ENCODE data around the gene SETD1A. TPM values are rescaled to one million over a fixed set of nuclear protein-coding genes. Genes with fewer than 3 reads are reported as not detected.
"Not testable (repeated sequence)": the region's sequence is repeated elsewhere in the genome, so short reads cannot be mapped to it uniquely, and the experiment has no call there.

Gene SETD1A
- polyA plus RNA-seq, 2 donors, result 6.8 to 9.6 TPM

- Histone ChIP-seq H3K36me3 (ENCODE audit: control insufficient read depth in 2 of 2, insufficient read depth in 2 of 2, low read length in 1 of 2) (no peaks in the 10 kb centered on the region), H3K27me3 (ENCODE audit: control insufficient read depth in 1 of 2, insufficient read depth in 2 of 2, low read length in 2 of 2) (peaks cover 0 to 6% of the 10 kb centered on the region in 2 donors), H3K27ac (ENCODE audit: low read depth in 2 of 2, low read length in 1 of 2) (no peak overlapping the region), H3K4me3 (ENCODE audit: low read depth in 1 of 2, low read length in 2 of 2) (no peak overlapping the region), H3K4me1 (ENCODE audit: control insufficient read depth in 2 of 2, insufficient read depth in 2 of 2, low read length in 1 of 2) (peaks cover 0 to 2% of the 10 kb centered on the region in 2 donors), H3K9me3 (ENCODE audit: control insufficient read depth in 2 of 2, insufficient read depth in 1 of 2, low read depth in 1 of 2, low read length in 1 of 2) (no peaks in the 10 kb centered on the region)
- WGBS, 2 donors, result 61 to 69% methylated on average over 6 of the region's 6 CpGs
Measured at GRCh38 chr16:31008149-31008548, 50.6 kb downstream of the SETD1A start.

DNA sequence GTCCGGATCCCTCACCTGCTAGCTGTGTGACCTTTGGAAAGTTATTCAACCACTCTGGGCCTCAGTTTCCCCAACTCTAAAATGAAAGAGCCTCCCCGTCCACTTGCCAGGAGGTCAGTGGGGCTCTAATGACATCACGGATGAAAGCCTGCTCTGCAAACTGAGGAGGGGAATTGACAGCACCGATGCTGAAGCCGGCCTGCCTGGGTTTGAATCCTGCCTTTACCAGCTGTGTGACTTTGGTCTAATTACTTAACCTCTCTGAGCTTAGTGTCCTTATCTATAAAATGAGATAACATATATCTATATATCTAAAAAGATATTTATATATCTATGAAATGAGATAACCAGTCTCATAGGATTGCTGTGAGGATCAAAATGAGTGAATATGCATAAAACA lies 51.0 kb downstream of the SETD1A start:
- Histone ChIP-seq H3K36me3 (ENCODE audit: control insufficient read depth in 2 of 2, insufficient read depth in 2 of 2, low read length in 1 of 2) (no peaks in the 10 kb centered on the region), H3K4me1 (ENCODE audit: control insufficient read depth in 2 of 2, insufficient read depth in 2 of 2, low read length in 1 of 2) (no peaks in the 10 kb centered on the region), H3K27ac (ENCODE audit: low read depth in 2 of 2, low read length in 1 of 2) (no peak overlapping the region), H3K4me3 (ENCODE audit: low read depth in 1 of 2, low read length in 2 of 2) (no peak overlapping the region), H3K9me3 (ENCODE audit: control insufficient read depth in 2 of 2, insufficient read depth in 1 of 2, low read depth in 1 of 2, low read length in 1 of 2) (no peaks in the 10 kb centered on the region), H3K27me3 (ENCODE audit: control insufficient read depth in 1 of 2, insufficient read depth in 2 of 2, low read length in 2 of 2) (peaks cover 0 to 6% of the 10 kb centered on the region in 2 donors)
- 87% methylated on average over 5 of the region's 5 CpGs for WGBS, 2 donors

GRCh38 chr16:31009120-31009519 lies 51.6 kb downstream of the SETD1A start:
- Histone ChIP-seq H3K4me3 (ENCODE audit: low read depth in 1 of 2, low read length in 2 of 2) (no peak overlapping the region), H3K9me3 (ENCODE audit: control insufficient read depth in 2 of 2, insufficient read depth in 1 of 2, low read depth in 1 of 2, low read length in 1 of 2) (no peaks in the 10 kb centered on the region), H3K27ac (ENCODE audit: low read depth in 2 of 2, low read length in 1 of 2) (no peak overlapping the region), H3K36me3 (ENCODE audit: control insufficient read depth in 2 of 2, insufficient read depth in 2 of 2, low read length in 1 of 2) (no peaks in the 10 kb centered on the region), H3K27me3 (ENCODE audit: control insufficient read depth in 1 of 2, insufficient read depth in 2 of 2, low read length in 2 of 2) (peaks cover 0 to 6% of the 10 kb centered on the region in 2 donors), H3K4me1 (ENCODE audit: control insufficient read depth in 2 of 2, insufficient read depth in 2 of 2, low read length in 1 of 2) (no peaks in the 10 kb centered on the region)
- 87 to 88% methylated on average over 7 of the region's 7 CpGs for WGBS, 2 donors

GRCh38 chr16:31009894-31010584 lies 52.5 kb downstream of the SETD1A start:
- H3K27me3 ChIP-seq (ENCODE audit: control insufficient read depth in 1 of 2, insufficient read depth in 2 of 2, low read length in 2 of 2), result peaks cover 0 to 8% of the 10 kb centered on the region in 2 donors
- H3K36me3 ChIP-seq (ENCODE audit: control insufficient read depth in 2 of 2, insufficient read depth in 2 of 2, low read length in 1 of 2), result no peaks in the 10 kb centered on the region
- no peaks in the 10 kb centered on the region for H3K9me3 ChIP-seq (ENCODE audit: control insufficient read depth in 2 of 2, insufficient read depth in 1 of 2, low read depth in 1 of 2, low read length in 1 of 2)
- peak overlapping the region in 1 of 2 donors; percentile 8 for H3K4me3 ChIP-seq (ENCODE audit: low read depth in 1 of 2, low read length in 2 of 2)
- H3K4me1 ChIP-seq (ENCODE audit: control insufficient read depth in 2 of 2, insufficient read depth in 2 of 2, low read length in 1 of 2), result no peaks in the 10 kb centered on the region
- H3K27ac ChIP-seq (ENCODE audit: low read depth in 2 of 2, low read length in 1 of 2), result no peak overlapping the region
- WGBS, 2 donors, result 12 to 18% methylated on average over 36 of the region's 36 CpGs

- peaks cover 0 to 8% of the 10 kb centered on the region in 2 donors for H3K27me3 ChIP-seq (ENCODE audit: control insufficient read depth in 1 of 2, insufficient read depth in 2 of 2, low read length in 2 of 2)
- peak within 1 kb of the TSS in 1 of 2 donors; percentile 8 for H3K4me3 ChIP-seq (ENCODE audit: low read depth in 1 of 2, low read length in 2 of 2)
- WGBS, 2 donors, result 10 to 11% methylated on average over 43 to 45 of the region's 45 CpGs
- H3K4me1 ChIP-seq (ENCODE audit: control insufficient read depth in 2 of 2, insufficient read depth in 2 of 2, low read length in 1 of 2), result no peaks in the 10 kb centered on the region
- no peak within 1 kb of the TSS for H3K27ac ChIP-seq (ENCODE audit: low read depth in 2 of 2, low read length in 1 of 2)
- no peaks in the 10 kb centered on the region for H3K9me3 ChIP-seq (ENCODE audit: control insufficient read depth in 2 of 2, insufficient read depth in 1 of 2, low read depth in 1 of 2, low read length in 1 of 2)
- H3K36me3 ChIP-seq (ENCODE audit: control insufficient read depth in 2 of 2, insufficient read depth in 2 of 2, low read length in 1 of 2), result no peaks in the 10 kb centered on the region
Measured at GRCh38 chr16:31010585-31011325, 53.2 kb downstream of the SETD1A start, which contains the start of gene STX1B. TSS of gene STX1B (minus strand) at chr16:31010638. CDS start at chr16:31010396, 242 bp downstream.

DNA sequence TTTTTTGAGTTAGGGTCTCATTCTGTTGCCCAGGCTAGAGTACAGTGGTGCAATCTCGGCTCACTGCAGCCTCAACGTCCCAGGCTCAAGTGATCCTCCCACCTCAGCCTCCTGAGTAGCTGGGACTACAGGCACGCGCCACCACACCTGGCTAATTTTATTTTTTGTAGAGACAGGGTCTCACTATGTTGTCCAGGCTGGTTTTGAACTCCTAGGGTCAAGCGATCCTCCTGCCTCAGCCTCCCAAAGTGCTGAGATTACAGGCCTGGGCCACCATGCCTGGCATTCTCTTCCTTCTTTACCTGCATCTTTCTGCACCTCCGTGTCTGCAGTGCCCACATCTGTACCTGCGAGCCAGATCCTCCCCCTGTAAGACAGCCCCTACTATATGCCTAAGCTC lies 54.3 kb downstream of the SETD1A start:
- H3K36me3 ChIP-seq (ENCODE audit: control insufficient read depth in 2 of 2, insufficient read depth in 2 of 2, low read length in 1 of 2); H3K27me3 ChIP-seq (ENCODE audit: control insufficient read depth in 1 of 2, insufficient read depth in 2 of 2, low read length in 2 of 2); H3K9me3 ChIP-seq (ENCODE audit: control insufficient read depth in 2 of 2, insufficient read depth in 1 of 2, low read depth in 1 of 2, low read length in 1 of 2); H3K27ac ChIP-seq (ENCODE audit: low read depth in 2 of 2, low read length in 1 of 2); H3K4me3 ChIP-seq (ENCODE audit: low read depth in 1 of 2, low read length in 2 of 2); H3K4me1 ChIP-seq (ENCODE audit: control insufficient read depth in 2 of 2, insufficient read depth in 2 of 2, low read length in 1 of 2): not testable (repeated sequence)
- WGBS, 2 donors, result 73 to 86% methylated on average over 7 of the region's 7 CpGs

DNA sequence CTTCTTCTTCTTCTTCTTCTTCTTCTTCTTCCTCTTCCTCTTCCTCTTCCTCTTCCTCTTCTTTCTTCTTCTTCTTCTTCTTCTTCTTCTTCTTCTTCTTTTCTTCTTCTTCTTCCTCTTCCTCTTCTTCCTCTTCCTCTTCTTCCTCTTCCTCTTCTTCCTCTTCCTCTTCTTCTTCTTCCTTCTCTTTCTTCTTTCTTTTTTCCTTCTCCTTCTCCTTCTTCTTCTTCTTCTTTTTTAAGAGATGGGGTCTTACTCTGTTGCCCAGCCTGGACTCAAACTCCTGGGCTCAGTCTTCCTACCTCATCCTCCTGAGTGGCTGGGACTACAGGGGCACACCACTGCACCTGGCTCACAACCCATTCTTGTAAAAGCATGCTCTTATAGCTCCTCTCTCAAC lies 55.7 kb downstream of the SETD1A start:
- H3K9me3 ChIP-seq (ENCODE audit: control insufficient read depth in 2 of 2, insufficient read depth in 1 of 2, low read depth in 1 of 2, low read length in 1 of 2); H3K27me3 ChIP-seq (ENCODE audit: control insufficient read depth in 1 of 2, insufficient read depth in 2 of 2, low read length in 2 of 2); H3K4me1 ChIP-seq (ENCODE audit: control insufficient read depth in 2 of 2, insufficient read depth in 2 of 2, low read length in 1 of 2); H3K36me3 ChIP-seq (ENCODE audit: control insufficient read depth in 2 of 2, insufficient read depth in 2 of 2, low read length in 1 of 2); H3K27ac ChIP-seq (ENCODE audit: low read depth in 2 of 2, low read length in 1 of 2); H3K4me3 ChIP-seq (ENCODE audit: low read depth in 1 of 2, low read length in 2 of 2): not testable (repeated sequence)

GRCh38 chr16:31016018-31016417 lies 58.5 kb downstream of the SETD1A start:
- Histone ChIP-seq H3K9me3 (ENCODE audit: control insufficient read depth in 2 of 2, insufficient read depth in 1 of 2, low read depth in 1 of 2, low read length in 1 of 2) (no peaks in the 10 kb centered on the region), H3K27me3 (ENCODE audit: control insufficient read depth in 1 of 2, insufficient read depth in 2 of 2, low read length in 2 of 2) (peaks cover 0 to 5% of the 10 kb centered on the region in 2 donors)
- 68 to 70% methylated on average over 6 of the region's 6 CpGs for WGBS, 2 donors

GRCh38 chr16:31017756-31018155 lies 60.2 kb downstream of the SETD1A start:
- not testable (repeated sequence) for H3K4me3 ChIP-seq (ENCODE audit: low read depth in 1 of 2, low read length in 2 of 2); H3K9me3 ChIP-seq (ENCODE audit: control insufficient read depth in 2 of 2, insufficient read depth in 1 of 2, low read depth in 1 of 2, low read length in 1 of 2); H3K27me3 ChIP-seq (ENCODE audit: control insufficient read depth in 1 of 2, insufficient read depth in 2 of 2, low read length in 2 of 2); H3K36me3 ChIP-seq (ENCODE audit: control insufficient read depth in 2 of 2, insufficient read depth in 2 of 2, low read length in 1 of 2); H3K27ac ChIP-seq (ENCODE audit: low read depth in 2 of 2, low read length in 1 of 2); H3K4me1 ChIP-seq (ENCODE audit: control insufficient read depth in 2 of 2, insufficient read depth in 2 of 2, low read length in 1 of 2)
- WGBS, 2 donors, result 92 to 93% methylated on average over 10 of the region's 10 CpGs

More at GRCh38 chr16:31016018-31016417, 58.5 kb downstream of the SETD1A start:
- Histone ChIP-seq H3K4me3 (ENCODE audit: low read depth in 1 of 2, low read length in 2 of 2) (no peak overlapping the region), H3K36me3 (ENCODE audit: control insufficient read depth in 2 of 2, insufficient read depth in 2 of 2, low read length in 1 of 2) (no peaks in the 10 kb centered on the region), H3K27ac (ENCODE audit: low read depth in 2 of 2, low read length in 1 of 2) (no peak overlapping the region), H3K4me1 (ENCODE audit: control insufficient read depth in 2 of 2, insufficient read depth in 2 of 2, low read length in 1 of 2) (no peaks in the 10 kb centered on the region)

DNA sequence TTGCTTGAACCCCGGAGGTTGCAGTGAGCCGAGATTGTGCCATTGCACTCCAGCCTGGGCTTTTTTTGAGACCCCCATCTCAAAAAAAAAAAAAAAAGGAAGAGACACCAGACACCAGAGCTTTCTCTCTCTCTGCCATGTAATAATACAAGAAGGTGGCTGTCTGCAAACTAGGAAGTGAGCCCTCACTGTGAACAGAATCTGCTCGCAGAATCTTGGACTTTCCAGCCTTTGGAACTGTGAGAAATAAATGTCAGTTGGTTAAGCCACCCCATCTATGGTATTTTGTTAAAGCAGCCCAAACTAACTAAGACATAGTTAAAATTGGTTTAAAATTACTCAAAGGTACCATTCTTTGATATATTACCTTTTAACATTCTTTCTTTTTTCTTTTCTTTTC lies 63.0 kb downstream of the SETD1A start:
- H3K9me3 ChIP-seq (ENCODE audit: control insufficient read depth in 2 of 2, insufficient read depth in 1 of 2, low read depth in 1 of 2, low read length in 1 of 2), result no peaks in the 10 kb centered on the region
- no peak overlapping the region for H3K4me3 ChIP-seq (ENCODE audit: low read depth in 1 of 2, low read length in 2 of 2)
- H3K36me3 ChIP-seq (ENCODE audit: control insufficient read depth in 2 of 2, insufficient read depth in 2 of 2, low read length in 1 of 2), result no peaks in the 10 kb centered on the region
- no peaks in the 10 kb centered on the region for H3K27me3 ChIP-seq (ENCODE audit: control insufficient read depth in 1 of 2, insufficient read depth in 2 of 2, low read length in 2 of 2)
- no peaks in the 10 kb centered on the region for H3K4me1 ChIP-seq (ENCODE audit: control insufficient read depth in 2 of 2, insufficient read depth in 2 of 2, low read length in 1 of 2)
- no peak overlapping the region for H3K27ac ChIP-seq (ENCODE audit: low read depth in 2 of 2, low read length in 1 of 2)
- 90 to 94% methylated on average over 3 of the region's 3 CpGs for WGBS, 2 donors
